ENCODE measurements around the gene WDCP.

The WDCP gene

GRCh38 chr2:24077879-24078278 is 30.7 kb upstream of the WDCP start:
- TF ChIP-seq REST (IDR thresholded peaks at IDR 0.05; ENCODE audit: low read depth) (no peak), CEBPB (IDR thresholded peaks at IDR 0.05) (no peak), YY1 (IDR thresholded peaks at IDR 0.05; ENCODE audit: low read depth) (no peak), ZBTB7A (IDR thresholded peaks at IDR 0.05; ENCODE audit: low read depth) (no peak), NFIC (IDR thresholded peaks at IDR 0.05) (no peak), TEAD4 (IDR thresholded peaks at IDR 0.05) (no peak), EP300 (IDR thresholded peaks at IDR 0.05; ENCODE audit: borderline replicate concordance) (no peak), EGR1 (IDR thresholded peaks at IDR 0.05) (no peak), CREB1 (IDR thresholded peaks at IDR 0.05; ENCODE audit: low read depth) (no peak), RAD21 (IDR thresholded peaks at IDR 0.05; ENCODE audit: low read depth) (no peak)

GRCh38 chr2:24077535-24077877 is 30.3 kb upstream of the WDCP start:
- TF ChIP-seq TAF1 (IDR thresholded peaks at IDR 0.05; ENCODE audit: low read depth) (no peak), REST (IDR thresholded peaks at IDR 0.05; ENCODE audit: low read depth) (no peak), FOXM1 (IDR thresholded peaks at IDR 0.05; ENCODE audit: borderline replicate concordance, low read depth) (no peak), RAD21 (IDR thresholded peaks at IDR 0.05; ENCODE audit: low read depth) (no peak), EGR1 (IDR thresholded peaks at IDR 0.05) (no peak)

- TF ChIP-seq NFIC (IDR thresholded peaks at IDR 0.05) = peak; percentile 10; the same call in 1 of the 2 replicates
- no peak for TF ChIP-seq YY1 (IDR thresholded peaks at IDR 0.05; ENCODE audit: low read depth)
- TF ChIP-seq TAF1 (IDR thresholded peaks at IDR 0.05; ENCODE audit: low read depth) = peak; percentile 31; the same call in 1 of the 2 replicates
- TF ChIP-seq TEAD4 (IDR thresholded peaks at IDR 0.05) = peak; percentile 10; the same call in 1 of the 2 replicates
- peak; percentile 12; the same call in 1 of the 2 replicates for TF ChIP-seq USF1 (IDR thresholded peaks at IDR 0.05)
These were observed 29.8 kb upstream of the WDCP start for GRCh38 chr2:24076849-24077534.

GRCh38 chr2:24075915-24076848 is 29.0 kb upstream of the WDCP start, which contains the start of gene SF3B6:
SF3B6 (minus strand) TSS chr2:24076326; CDS start chr2:24076229, 97 bp downstream.
- TF ChIP-seq FOXM1 (IDR thresholded peaks at IDR 0.05; ENCODE audit: borderline replicate concordance, low read depth) (0 out of 2 replicates have a peak, but pooled peaks have one; percentile 17), USF1 (IDR thresholded peaks at IDR 0.05) (peak; percentile 48), TCF12 (IDR thresholded peaks at IDR 0.05; ENCODE audit: low read depth) (peak; percentile 88), REST (IDR thresholded peaks at IDR 0.05; ENCODE audit: low read depth) (no peak), CEBPB (IDR thresholded peaks at IDR 0.05) (0 out of 2 replicates have a peak, but pooled peaks have one; percentile 28), NFIC (IDR thresholded peaks at IDR 0.05) (peak; percentile 46), EGR1 (IDR thresholded peaks at IDR 0.05) (no peak), CREB1 (IDR thresholded peaks at IDR 0.05; ENCODE audit: low read depth) (peak; percentile 93), YY1 (IDR thresholded peaks at IDR 0.05; ENCODE audit: low read depth) (peak; percentile 73), TAF1 (IDR thresholded peaks at IDR 0.05; ENCODE audit: low read depth) (peak; percentile 85), RAD21 (IDR thresholded peaks at IDR 0.05; ENCODE audit: low read depth) (no peak; the same call in 1 of the 2 replicates), ZBTB7A (IDR thresholded peaks at IDR 0.05; ENCODE audit: low read depth) (peak; percentile 24), EP300 (IDR thresholded peaks at IDR 0.05; ENCODE audit: borderline replicate concordance) (peak; percentile 50; the same call in 1 of the 2 replicates), TEAD4 (IDR thresholded peaks at IDR 0.05) (0 out of 2 replicates have a peak, but pooled peaks have one; percentile 48), MAX (IDR thresholded peaks at IDR 0.05) (peak; percentile 79)

All from Ishikawa (cell line).